Activated T-cell treated with anti-CD3 and anti-CD28 coated beads, Interleukin-2, amount 50 U/mL, for 72 hours (primary cell): ENCODE measurements around the gene VWC2L. TPM values are rescaled to one million over a fixed set of nuclear protein-coding genes. Genes with fewer than 3 reads are reported as not detected.

Experiments
- ATAC-seq, 2 donors: fragments of 150-1000 bp; cut with Tn5 transposase; replicated peaks in 1 of 2; 2 replicates each; pipeline ENCODE4 v1.10.0; 2021; ENCODE audit warnings: moderate library complexity in 2 of 2, mild to moderate bottlenecking in 1 of 2
- DNase-seq, 2 donors: peaks; one replicate each; pipeline ENCODE4 v3.0.0; 2021 to 2022; ENCODE audit warnings: mixed read lengths in 1 of 2
- H3K27ac Mint-ChIP-seq: one replicate; pipeline ENCODE4 v1.8.0; 2022; ENCODE audit warnings: mild to moderate bottlenecking, moderate library complexity, mixed read lengths
- H3K27me3 Mint-ChIP-seq: one replicate; pipeline ENCODE4 v1.8.0; 2022; ENCODE audit warnings: low read depth, mixed read lengths
- H3K36me3 Mint-ChIP-seq, 2 donors: one replicate each; pipeline ENCODE4 v1.8.0; 2022; ENCODE audit warnings: mixed read lengths in 2 of 2, mild to moderate bottlenecking in 1 of 2; ENCODE audit not compliant: insufficient read depth in 2 of 2
- H3K4me1 Mint-ChIP-seq: one replicate; pipeline ENCODE4 v1.8.0; 2022; ENCODE audit warnings: low read depth, mixed read lengths
- H3K4me3 Mint-ChIP-seq, 2 donors: one replicate each; pipeline ENCODE4 v1.8.0; 2022; ENCODE audit warnings: mild to moderate bottlenecking in 2 of 2, mixed read lengths in 2 of 2, moderate library complexity in 2 of 2
- H3K9me3 Mint-ChIP-seq, 2 donors: one replicate each; pipeline ENCODE4 v1.8.0; 2022; ENCODE audit warnings: mixed read lengths in 2 of 2
- total RNA-seq, 2 donors: library from RNA; stranded (reverse); gene quantifications; one replicate each; pipeline ENCODE4 v1.2.3, GENCODE V29; 2022

VWC2L gene
- total RNA-seq, 2 donors from 2014 or later, result not detected

- Mint-ChIP-seq H3K4me1 (no peaks in the 10 kb centered on the region), H3K4me3 (no peak overlapping the region), H3K27ac (no peak overlapping the region), H3K27me3 (no peaks in the 10 kb centered on the region), H3K9me3 (peaks cover 0 to 2% of the 10 kb centered on the region in 2 donors), H3K36me3 (no peaks in the 10 kb centered on the region)
- no peak for DNase-seq
- ATAC-seq, result no peak
Observed at GRCh38 chr2:214592011-214592410, 181.2 kb downstream of the VWC2L start.

GRCh38 chr2:214593727-214594126, 182.9 kb downstream of the VWC2L start:
- DNase-seq, result no peak
- no peaks in the 10 kb centered on the region for H3K27me3 Mint-ChIP-seq
- ATAC-seq, result no peak
- H3K4me3 Mint-ChIP-seq, result no peak overlapping the region
- H3K27ac Mint-ChIP-seq, result no peak overlapping the region
- peaks cover 0 to 2% of the 10 kb centered on the region in 2 donors for H3K9me3 Mint-ChIP-seq
- no peaks in the 10 kb centered on the region for H3K36me3 Mint-ChIP-seq
- H3K4me1 Mint-ChIP-seq, result no peaks in the 10 kb centered on the region

GRCh38 chr2:214601852-214602633, 191.2 kb downstream of the VWC2L start:
- DNase-seq, result no peak
- Mint-ChIP-seq H3K4me1 (no peaks in the 10 kb centered on the region), H3K9me3 (no peaks in the 10 kb centered on the region), H3K4me3 (no peak overlapping the region), H3K27ac (no peak overlapping the region), H3K27me3 (no peaks in the 10 kb centered on the region), H3K36me3 (no peaks in the 10 kb centered on the region)
- ATAC-seq, result no peak

- peaks cover 0 to 2% of the 10 kb centered on the region in 2 donors for H3K9me3 Mint-ChIP-seq
- no peak overlapping the region for H3K27ac Mint-ChIP-seq
- ATAC-seq (no peak), DNase-seq (no peak)
- H3K4me1 Mint-ChIP-seq, result no peaks in the 10 kb centered on the region
- no peaks in the 10 kb centered on the region for H3K36me3 Mint-ChIP-seq
- no peak overlapping the region for H3K4me3 Mint-ChIP-seq
- no peaks in the 10 kb centered on the region for H3K27me3 Mint-ChIP-seq
Observed at GRCh38 chr2:214604861-214605260, 194.0 kb downstream of the VWC2L start.

- no peaks in the 10 kb centered on the region for H3K27me3 Mint-ChIP-seq
- no peak overlapping the region for H3K27ac Mint-ChIP-seq
- no peaks in the 10 kb centered on the region for H3K4me1 Mint-ChIP-seq
- no peaks in the 10 kb centered on the region for H3K36me3 Mint-ChIP-seq
- ATAC-seq (no peak), DNase-seq (no peak)
- peaks cover 0 to 2% of the 10 kb centered on the region in 2 donors for H3K9me3 Mint-ChIP-seq
- H3K4me3 Mint-ChIP-seq, result no peak overlapping the region
Observed at GRCh38 chr2:214607051-214607450, 196.2 kb downstream of the VWC2L start.

- H3K27me3 Mint-ChIP-seq, result no peaks in the 10 kb centered on the region
- no peak overlapping the region for H3K27ac Mint-ChIP-seq
- H3K36me3 Mint-ChIP-seq, result no peaks in the 10 kb centered on the region
- no peaks in the 10 kb centered on the region for H3K4me1 Mint-ChIP-seq
- no peak overlapping the region for H3K4me3 Mint-ChIP-seq
- DNase-seq (no peak), ATAC-seq (no peak)
- peaks cover 0 to 4% of the 10 kb centered on the region in 2 donors for H3K9me3 Mint-ChIP-seq
Observed at GRCh38 chr2:214611015-214611414, 200.2 kb downstream of the VWC2L start.

- Mint-ChIP-seq H3K4me3 (no peak overlapping the region), H3K9me3 (peaks cover 0 to 5% of the 10 kb centered on the region in 2 donors), H3K27ac (no peak overlapping the region), H3K4me1 (no peaks in the 10 kb centered on the region), H3K27me3 (no peaks in the 10 kb centered on the region), H3K36me3 (peaks cover 0 to 2% of the 10 kb centered on the region in 2 donors)
- no peak for DNase-seq
- no peak for ATAC-seq
Observed at GRCh38 chr2:214624166-214624760, 213.4 kb downstream of the VWC2L start.

- Mint-ChIP-seq H3K9me3 (peaks cover 0 to 6% of the 10 kb centered on the region in 2 donors), H3K27ac (no peak overlapping the region), H3K36me3 (peaks cover 0 to 2% of the 10 kb centered on the region in 2 donors), H3K4me1 (no peaks in the 10 kb centered on the region), H3K27me3 (no peaks in the 10 kb centered on the region), H3K4me3 (no peak overlapping the region)
- no peak for ATAC-seq
- DNase-seq, result no peak
Observed at GRCh38 chr2:214628091-214628490, 217.2 kb downstream of the VWC2L start.
